Ectodermal cell (in vitro differentiated cells): ENCODE results near the gene IL4R.
"Not testable (repeated sequence)": the region's sequence is repeated elsewhere in the genome, so short reads cannot be mapped to it uniquely, and the experiment has no call there.

ENCODE experiments used
- H3K27ac ChIP-seq: 2 replicates; pipeline ENCODE4 v1.7.0; 2013; ENCODE audit warnings: mild to moderate bottlenecking, low read depth, low read length; ENCODE audit not compliant: insufficient read depth, poor library complexity, severe bottlenecking
- H3K27me3 ChIP-seq: 2 replicates; pipeline ENCODE4 v1.7.0; 2013; ENCODE audit warnings: mild to moderate bottlenecking, low read length; ENCODE audit not compliant: insufficient read depth, control insufficient read depth, poor library complexity, severe bottlenecking
- H3K36me3 ChIP-seq: one replicate; pipeline ENCODE4 v1.7.0; 2013; ENCODE audit warnings: low read length; ENCODE audit not compliant: control insufficient read depth, insufficient read depth
- H3K4me1 ChIP-seq: one replicate; pipeline ENCODE4 v1.7.0; 2013; ENCODE audit warnings: low read length; ENCODE audit not compliant: control insufficient read depth, insufficient read depth
- H3K4me3 ChIP-seq: 2 replicates; pipeline ENCODE4 v1.7.0; 2013; ENCODE audit warnings: low read depth, low read length, control low read depth; ENCODE audit not compliant: insufficient read depth
- H3K9me3 ChIP-seq: 2 replicates; pipeline ENCODE4 v1.7.0; 2013; ENCODE audit warnings: mild to moderate bottlenecking, low read length, moderate library complexity; ENCODE audit not compliant: control insufficient read depth
- WGBS, 2 experiments: methylation state at CpG; one replicate each; pipeline ENCODE4 v1.1.7; 2013; ENCODE audit warnings: missing lambda C conversion rate in 2 of 2; 5-methylcytosine and 5-hydroxymethylcytosine counted together

IL4R gene

GRCh38 chr16:27329376-27330079, 15.8 kb downstream of the IL4R start:
- not testable (repeated sequence) for H3K27me3 ChIP-seq, H3K36me3 ChIP-seq, H3K4me1 ChIP-seq, H3K27ac ChIP-seq, H3K9me3 ChIP-seq, H3K4me3 ChIP-seq
- WGBS, 2 experiments: 89 to 94% methylated on average over 8 of the region's 8 CpGs

- Histone ChIP-seq H3K4me1 (peaks cover 3% of the 10 kb centered on the region), H3K27me3 (no peaks in the 10 kb centered on the region), H3K4me3 (no peak overlapping the region), H3K9me3 (no peaks in the 10 kb centered on the region), H3K36me3 (no peaks in the 10 kb centered on the region), H3K27ac (no peak overlapping the region)
- WGBS, 2 experiments: 85 to 93% methylated on average over 5 of the region's 5 CpGs
These were observed 16.8 kb downstream of the IL4R start for GRCh38 chr16:27330542-27330941.

GRCh38 chr16:27332105-27332504, 18.3 kb downstream of the IL4R start:
- 76 to 84% methylated on average over 6 of the region's 6 CpGs for WGBS, 2 experiments
- Histone ChIP-seq H3K27ac (no peak overlapping the region), H3K27me3 (no peaks in the 10 kb centered on the region), H3K9me3 (no peaks in the 10 kb centered on the region), H3K4me3 (no peak overlapping the region), H3K4me1 (peaks cover 3% of the 10 kb centered on the region), H3K36me3 (no peaks in the 10 kb centered on the region)

DNA sequence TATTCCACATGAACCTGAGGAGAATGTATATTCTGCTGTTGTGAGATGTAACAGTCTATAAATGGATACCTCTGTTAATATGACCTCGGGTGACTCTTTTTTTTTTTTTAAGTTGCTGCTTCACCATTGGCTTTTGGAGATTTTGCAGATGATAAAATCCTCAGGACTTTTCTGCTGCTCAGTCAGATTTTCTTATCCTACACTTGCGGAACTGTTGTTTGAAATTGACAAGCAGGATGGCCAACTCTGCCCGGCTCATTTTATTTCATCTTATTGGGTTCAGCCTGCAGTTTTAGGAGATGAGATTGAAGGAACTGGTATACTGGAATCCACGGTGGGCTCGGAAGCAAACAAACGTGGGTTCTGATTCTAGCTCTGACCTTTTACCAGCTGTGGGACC, 19.3 kb downstream of the IL4R start:
- no peak overlapping the region for H3K4me3 ChIP-seq
- WGBS, 2 experiments: 92% methylated on average over 6 of the region's 6 CpGs
- no peaks in the 10 kb centered on the region for H3K4me1 ChIP-seq
- H3K27ac ChIP-seq: no peak overlapping the region
- no peaks in the 10 kb centered on the region for H3K36me3 ChIP-seq
- H3K27me3 ChIP-seq: no peaks in the 10 kb centered on the region
- no peaks in the 10 kb centered on the region for H3K9me3 ChIP-seq

GRCh38 chr16:27333549-27333948, 19.8 kb downstream of the IL4R start:
- H3K36me3 ChIP-seq: no peaks in the 10 kb centered on the region
- 89 to 91% methylated on average over 3 of the region's 3 CpGs for WGBS, 2 experiments

GRCh38 chr16:27334192-27334764, 20.5 kb downstream of the IL4R start:
- Histone ChIP-seq H3K4me1 (no peaks in the 10 kb centered on the region), H3K9me3 (no peaks in the 10 kb centered on the region), H3K36me3 (no peaks in the 10 kb centered on the region), H3K4me3 (no peak overlapping the region), H3K27ac (no peak overlapping the region), H3K27me3 (no peaks in the 10 kb centered on the region)
- 93 to 95% methylated on average over 10 of the region's 10 CpGs for WGBS, 2 experiments

More at GRCh38 chr16:27333549-27333948, 19.8 kb downstream of the IL4R start:
- H3K9me3 ChIP-seq: no peaks in the 10 kb centered on the region
- no peak overlapping the region for H3K4me3 ChIP-seq
- no peaks in the 10 kb centered on the region for H3K27me3 ChIP-seq
- no peak overlapping the region for H3K27ac ChIP-seq
- no peaks in the 10 kb centered on the region for H3K4me1 ChIP-seq

- no peaks in the 10 kb centered on the region for H3K36me3 ChIP-seq
- no peaks in the 10 kb centered on the region for H3K27me3 ChIP-seq
- H3K9me3 ChIP-seq: no peaks in the 10 kb centered on the region
- 93 to 94% methylated on average over 7 of the region's 7 CpGs for WGBS, 2 experiments
- no peak overlapping the region for H3K4me3 ChIP-seq
- no peaks in the 10 kb centered on the region for H3K4me1 ChIP-seq
- no peak overlapping the region for H3K27ac ChIP-seq
These were observed 21.1 kb downstream of the IL4R start for GRCh38 chr16:27334838-27335237.

DNA sequence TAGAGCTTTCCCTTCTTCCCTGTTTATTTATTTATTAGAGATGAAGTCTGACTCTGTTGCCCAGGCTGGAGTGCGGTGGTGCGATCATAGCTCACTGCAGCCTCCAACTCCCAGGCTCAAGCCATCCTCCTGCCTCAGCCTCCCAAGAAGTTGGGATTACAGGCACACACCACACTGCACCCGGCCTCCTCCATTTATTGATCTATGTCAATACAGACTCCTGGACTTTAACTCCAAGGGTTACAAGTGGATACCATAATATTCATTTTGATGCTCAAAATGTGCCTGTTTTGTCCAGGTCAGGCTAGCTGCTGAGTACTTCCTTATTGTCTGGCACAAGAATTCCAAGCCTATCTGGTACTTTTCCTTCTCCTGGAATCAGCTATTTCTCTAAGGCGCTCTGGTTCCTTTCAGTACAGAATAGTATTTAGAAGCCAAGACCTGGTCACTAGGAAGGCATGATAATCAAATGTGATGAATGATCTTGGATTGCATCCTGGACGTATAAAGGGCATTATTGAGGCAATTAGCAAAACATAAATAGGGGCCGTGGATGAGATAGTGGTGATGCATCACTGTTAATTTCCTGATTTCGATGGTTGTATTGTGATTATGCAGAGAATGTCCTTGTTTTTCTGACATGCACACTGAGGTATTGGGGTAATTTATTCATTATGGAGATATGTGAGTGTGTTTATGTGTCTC, 21.7 kb downstream of the IL4R start:
- Histone ChIP-seq H3K4me3 (no peak overlapping the region), H3K4me1 (no peaks in the 10 kb centered on the region), H3K27me3 (no peaks in the 10 kb centered on the region), H3K9me3 (no peaks in the 10 kb centered on the region), H3K36me3 (no peaks in the 10 kb centered on the region), H3K27ac (no peak overlapping the region)
- WGBS, 2 experiments: 94 to 95% methylated on average over 7 of the region's 7 CpGs

DNA sequence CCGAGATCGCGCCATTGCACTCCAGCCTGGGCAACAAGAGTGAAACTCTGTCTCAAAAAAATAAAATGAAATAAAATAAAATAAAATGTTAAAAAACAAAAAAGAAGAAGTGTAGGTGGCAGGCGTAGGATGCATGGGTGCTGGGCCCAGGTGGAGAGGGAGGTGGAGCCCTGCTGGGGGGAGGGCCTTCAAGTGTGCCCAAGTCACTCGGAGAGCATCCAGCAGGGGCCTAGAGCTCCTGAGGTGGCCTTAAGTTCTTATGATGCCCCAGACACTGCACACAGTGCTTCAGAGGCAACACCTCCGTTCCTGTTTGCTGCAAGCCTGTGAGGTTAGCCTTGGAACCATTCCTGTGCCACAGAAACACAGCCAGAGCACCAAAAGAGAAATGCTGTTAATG, 23.2 kb downstream of the IL4R start:
- Histone ChIP-seq H3K9me3 (no peaks in the 10 kb centered on the region), H3K27ac (no peak overlapping the region), H3K36me3 (no peaks in the 10 kb centered on the region), H3K4me1 (no peaks in the 10 kb centered on the region), H3K4me3 (no peak overlapping the region), H3K27me3 (no peaks in the 10 kb centered on the region)
- 92% methylated on average over 3 of the region's 6 CpGs for WGBS, 2 experiments

DNA sequence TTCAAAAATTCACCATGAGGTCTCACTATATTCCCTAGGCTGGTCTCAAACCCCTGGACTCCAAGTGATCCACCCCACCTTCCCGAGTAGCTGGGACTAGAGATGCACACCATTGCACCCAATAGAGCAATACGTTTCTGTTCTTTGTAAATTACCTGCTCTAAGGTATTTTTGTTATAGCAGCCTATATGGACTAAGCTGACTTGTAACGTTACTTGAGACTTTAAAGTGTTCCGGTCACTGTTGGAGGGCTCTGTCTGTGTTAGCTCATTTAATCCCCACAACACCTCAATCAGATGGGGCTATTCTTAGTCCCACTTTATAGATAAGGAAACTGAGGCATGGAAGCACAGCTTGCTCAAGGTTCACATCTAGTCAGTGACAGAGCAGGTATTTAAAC, 25.4 kb downstream of the IL4R start:
- Histone ChIP-seq H3K36me3 (no peaks in the 10 kb centered on the region), H3K27ac (no peak overlapping the region), H3K9me3 (no peaks in the 10 kb centered on the region), H3K4me1 (no peaks in the 10 kb centered on the region), H3K4me3 (no peak overlapping the region), H3K27me3 (no peaks in the 10 kb centered on the region)
- 93 to 94% methylated on average over 4 of the region's 4 CpGs for WGBS, 2 experiments
